Activated CD4-positive, alpha-beta memory T cell treated with anti-CD3 and anti-CD28 coated beads, Interleukin-2, amount 10 ng/mL, durations not matched to agents 7 days and 5 days (primary cell): ENCODE measurements around the gene PBX4. TPM values are rescaled to one million over a fixed set of nuclear protein-coding genes. Genes with fewer than 3 reads are reported as not detected.

ENCODE experiments used
- CTCF ChIA-PET: fragments of 350-600 bp; sonication (Branson Sonifier 250); formaldehyde crosslinking; loops from one replicate; lab custom pipeline; 2021; ENCODE audit warnings: antibody characterized with exemption, inconsistent platforms; lab: Charles Lee
- POLR2A ChIA-PET: fragments of 350-600 bp; sonication (Branson Sonifier 250); formaldehyde crosslinking; loops from one replicate; lab custom pipeline; 2021; ENCODE audit warnings: antibody characterized with exemption; lab: Charles Lee
- DNase-seq: peaks from one replicate; pipeline ENCODE4 v3.0.0-alpha.2; 2020
- H3K27ac Mint-ChIP-seq: one replicate; pipeline ENCODE4 v1.8.0; 2021; ENCODE audit warnings: mild to moderate bottlenecking, mixed read lengths
- H3K27me3 Mint-ChIP-seq: one replicate; pipeline ENCODE4 v1.8.0; 2021; ENCODE audit warnings: mixed read lengths
- H3K36me3 Mint-ChIP-seq: one replicate; pipeline ENCODE4 v1.8.0; 2021; ENCODE audit warnings: low read depth, mixed read lengths
- H3K4me1 Mint-ChIP-seq: one replicate; pipeline ENCODE4 v1.8.0; 2021; ENCODE audit warnings: mixed read lengths
- H3K4me3 Mint-ChIP-seq: one replicate; pipeline ENCODE4 v1.8.0; 2021; ENCODE audit warnings: mild to moderate bottlenecking, mixed read lengths
- H3K9me3 Mint-ChIP-seq: one replicate; pipeline ENCODE4 v1.8.0; 2021; ENCODE audit warnings: mixed read lengths
- total RNA-seq, 2 experiments: library from RNA; stranded (reverse); gene quantifications; one replicate each; pipeline ENCODE4 v1.2.3, GENCODE V29; 2021

Gene PBX4
- total RNA-seq, 2 experiments from 2014 or later, result 49.0 to 55.6 TPM

DNA sequence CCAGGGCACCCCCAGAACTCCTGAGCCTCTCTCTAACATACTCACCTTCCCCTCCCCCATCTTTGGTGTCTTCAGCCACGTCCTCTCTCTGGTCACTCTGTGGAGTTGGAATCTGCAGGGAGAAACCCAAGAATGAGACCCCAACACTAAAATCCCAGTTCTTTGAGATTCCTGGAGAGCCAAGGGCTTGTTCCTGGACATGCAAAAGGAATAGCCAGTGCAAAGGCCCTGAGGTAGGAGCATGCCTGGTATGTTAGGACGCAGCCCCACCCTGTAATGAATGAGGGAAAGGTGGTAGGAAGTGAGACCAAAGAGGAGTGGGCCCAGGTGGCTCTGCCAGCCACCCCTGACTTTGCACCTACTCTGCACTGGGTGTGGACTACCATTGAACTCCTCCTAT, 11.9 kb upstream of the PBX4 start:
- DNase-seq, result no peak
- no peak overlapping the region for H3K27ac Mint-ChIP-seq
- no peaks in the 10 kb centered on the region for H3K9me3 Mint-ChIP-seq
- no peaks in the 10 kb centered on the region for H3K27me3 Mint-ChIP-seq
- H3K4me1 Mint-ChIP-seq, result peaks cover 40% of the 10 kb centered on the region
- ChIA-PET POLR2A (no interaction called here), CTCF (no interaction called here)
- H3K36me3 Mint-ChIP-seq, result peaks cover 68% of the 10 kb centered on the region
- no peak overlapping the region for H3K4me3 Mint-ChIP-seq

DNA sequence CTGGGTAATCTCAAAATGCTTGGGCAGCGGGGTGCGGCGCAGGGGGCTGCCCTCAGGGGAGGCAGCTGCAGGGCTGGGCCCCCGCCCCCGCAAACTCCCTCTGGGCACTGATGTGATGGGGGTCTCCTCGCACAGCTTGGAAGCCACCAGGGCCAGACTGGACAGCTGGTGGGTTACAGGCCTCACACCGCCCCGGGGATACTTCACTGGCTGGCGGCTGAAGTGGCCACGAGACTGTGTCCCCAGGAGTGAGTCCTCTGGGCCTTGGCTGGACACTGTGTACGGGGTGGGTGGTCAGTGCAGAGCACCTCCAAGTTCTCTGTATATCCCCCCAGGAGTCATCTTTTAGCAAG, 11.6 kb upstream of the PBX4 start:
- Mint-ChIP-seq H3K36me3 (peaks cover 64% of the 10 kb centered on the region), H3K27me3 (no peaks in the 10 kb centered on the region), H3K9me3 (no peaks in the 10 kb centered on the region), H3K4me1 (peaks cover 36% of the 10 kb centered on the region), H3K4me3 (peak overlapping the region; percentile 13), H3K27ac (no peak overlapping the region)
- POLR2A ChIA-PET, result no interaction called here
- no peak for DNase-seq
- CTCF ChIA-PET, result no interaction called here

DNA sequence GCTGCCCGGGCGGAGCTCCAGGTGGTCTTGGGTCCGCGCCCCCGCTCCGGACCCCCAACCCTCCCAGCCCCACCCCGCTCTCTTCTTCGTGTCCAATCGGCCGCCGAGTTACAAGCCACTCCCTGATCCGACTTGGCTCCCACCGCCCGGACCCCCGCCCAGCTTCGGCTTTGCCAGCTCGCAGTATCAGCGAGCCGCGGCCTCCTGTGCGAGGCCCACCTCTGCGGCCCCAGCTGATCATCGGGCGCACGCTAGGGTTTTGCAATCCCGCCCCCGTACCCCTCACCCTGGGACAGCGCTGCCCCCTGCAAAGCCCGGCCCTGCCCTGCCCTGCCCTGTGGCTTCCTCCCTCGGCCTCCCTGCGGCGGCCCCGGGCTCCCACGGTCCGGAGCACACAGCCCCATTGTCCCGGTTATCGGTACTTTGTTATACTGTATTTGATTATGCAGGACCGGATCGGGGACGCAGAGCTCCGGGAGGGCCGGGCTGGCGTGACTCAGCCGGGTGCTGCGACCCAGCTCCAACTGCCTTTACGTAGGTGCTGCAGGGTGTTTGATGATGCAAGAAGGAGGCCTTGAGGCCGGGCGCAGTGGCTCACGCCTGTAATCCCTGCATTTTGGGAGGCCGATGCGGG, 10.1 kb upstream of the PBX4 start:
- H3K27me3 Mint-ChIP-seq, result no peaks in the 10 kb centered on the region
- peaks cover 60% of the 10 kb centered on the region for H3K36me3 Mint-ChIP-seq
- H3K4me1 Mint-ChIP-seq, result peaks cover 34% of the 10 kb centered on the region
- no peaks in the 10 kb centered on the region for H3K9me3 Mint-ChIP-seq
- DNase-seq, result peak; percentile 34
- H3K4me3 Mint-ChIP-seq, result peak overlapping the region; percentile 60
- H3K27ac Mint-ChIP-seq, result peak overlapping the region; percentile 74
- ChIA-PET POLR2A (interaction anchor here (0.7 to 4.9 kb wide), 15 partner anchors 8 to 237 kb away, joined by 3 to 34 read pairs (median 3); partner anchors contain the start of genes PBX4 and ZNF253), CTCF (no interaction called here)

DNA sequence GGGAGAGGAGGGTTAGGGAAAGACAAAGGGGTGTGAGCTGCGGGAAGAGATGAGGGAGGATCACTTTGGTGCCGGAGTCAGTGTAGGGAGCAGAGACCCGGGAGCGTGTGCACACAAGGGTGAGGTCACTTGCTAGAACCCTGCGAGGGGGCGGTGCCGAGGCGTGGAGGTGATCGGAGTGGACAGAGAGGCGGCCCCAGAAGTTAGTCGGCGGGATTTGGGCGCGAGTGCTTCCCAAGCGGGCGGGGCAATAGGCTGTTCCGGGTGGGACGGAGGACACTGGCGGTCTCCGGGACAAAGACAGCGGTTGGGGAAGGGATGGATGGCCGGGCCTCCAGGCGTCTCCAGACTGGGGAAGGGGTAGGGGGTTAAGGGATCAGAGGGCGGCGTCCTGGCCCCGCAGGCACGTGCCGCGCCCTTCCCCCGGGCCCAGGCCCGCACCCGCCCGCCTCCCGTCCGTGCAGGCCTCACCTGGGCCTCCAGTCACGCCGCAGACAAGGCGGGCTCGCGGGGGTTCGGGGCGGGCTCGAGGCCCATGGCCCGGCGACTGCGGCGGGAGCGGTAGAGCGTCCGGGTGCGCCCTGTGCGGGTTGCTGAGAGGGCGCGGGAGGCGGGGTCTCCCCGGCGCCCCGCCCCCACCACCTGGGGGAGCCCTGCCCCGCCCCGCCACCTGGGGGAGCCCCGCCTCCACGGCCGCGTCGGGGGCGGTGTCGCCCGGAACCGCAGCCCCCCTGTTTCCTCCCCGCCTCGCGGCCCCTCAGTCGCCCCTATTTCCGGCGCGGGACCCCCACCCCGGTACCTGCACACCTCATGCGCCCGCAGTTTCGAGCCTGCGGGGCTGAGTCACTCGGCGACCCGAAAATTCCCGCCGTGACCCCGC, 9.4 kb upstream of the PBX4 start, which contains the start of gene LPAR2:
TSS of gene LPAR2 (minus strand) at position 600 of the 880 bp plus-strand sequence. CDS start 945 bp downstream, outside the sequence.
- Mint-ChIP-seq H3K9me3 (no peaks in the 10 kb centered on the region), H3K4me1 (peaks cover 32% of the 10 kb centered on the region), H3K4me3 (peak within 1 kb of the TSS; percentile 83), H3K27me3 (no peaks in the 10 kb centered on the region), H3K36me3 (peaks cover 55% of the 10 kb centered on the region), H3K27ac (peak within 1 kb of the TSS; percentile 91)
- POLR2A ChIA-PET, result interaction anchor here (0.6 to 4.9 kb wide), 25 partner anchors 7 to 238 kb away, joined by 3 to 34 read pairs (median 4); partner anchors contain the start of genes ATP13A1, NDUFA13, PBX4 and TSSK6
- CTCF ChIA-PET, result interaction anchor here (1.2 to 3.0 kb wide), 3 partner anchors 74 to 98 kb away, joined by 3 to 16 read pairs (median 9); no protein-coding TSS in a partner anchor
- peak; percentile 74 for DNase-seq

DNA sequence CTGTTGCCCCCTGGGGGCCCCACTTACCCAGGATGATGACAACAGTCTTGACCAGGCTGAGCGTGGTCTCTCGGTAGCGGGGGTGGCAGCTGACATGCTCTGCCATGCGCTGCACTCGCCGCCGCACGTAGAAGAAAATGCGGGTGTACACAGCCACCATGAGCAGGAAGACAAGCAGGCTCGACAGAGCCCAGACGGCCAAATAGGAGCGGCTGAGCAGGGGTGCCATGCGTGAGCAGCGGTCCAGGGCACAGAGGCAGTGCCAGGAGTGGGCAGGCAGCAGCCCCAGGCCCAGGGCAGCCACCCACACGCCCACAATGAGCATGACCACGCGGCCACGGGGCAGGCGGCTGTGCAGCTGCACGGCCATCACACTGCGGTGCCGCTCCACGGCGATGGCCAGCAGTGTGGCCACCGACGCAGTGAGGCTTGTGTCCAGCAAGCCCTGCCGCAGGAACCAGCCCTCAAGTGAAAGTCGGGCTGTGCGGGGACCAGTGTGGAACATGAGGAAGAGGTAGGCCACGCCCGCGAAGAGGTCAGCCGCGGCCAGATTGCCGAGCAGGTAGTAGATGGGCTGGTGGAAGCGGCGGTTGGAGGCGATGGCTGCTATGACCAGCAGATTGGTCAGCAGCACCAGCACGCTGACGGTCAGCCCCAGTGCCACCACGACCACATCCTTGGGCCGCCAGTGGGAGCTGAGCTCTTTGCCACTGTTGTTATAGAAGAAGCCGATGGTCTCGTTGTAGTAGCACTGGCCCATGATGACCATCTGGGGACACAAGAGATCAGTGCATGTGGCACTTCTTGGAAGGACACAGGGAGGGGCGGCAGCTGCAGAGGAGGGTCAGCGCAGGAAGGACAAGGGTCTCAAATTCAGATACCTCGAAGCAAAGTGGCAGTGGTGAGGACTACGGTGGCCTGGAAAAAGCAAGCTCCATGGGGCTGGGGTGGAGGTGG, 8.3 kb upstream of the PBX4 start:
- ChIA-PET POLR2A (interaction anchor here (0.6 to 4.9 kb wide), 14 partner anchors 8 to 167 kb away, joined by 3 to 34 read pairs (median 5); partner anchors contain the start of genes ATP13A1, NDUFA13, PBX4 and TSSK6), CTCF (interaction anchor here (1.2 to 3.0 kb wide), 3 partner anchors 73 to 96 kb away, joined by 3 to 16 read pairs (median 9); no protein-coding TSS in a partner anchor)
- peaks cover 53% of the 10 kb centered on the region for H3K36me3 Mint-ChIP-seq
- H3K27me3 Mint-ChIP-seq, result no peaks in the 10 kb centered on the region
- no peaks in the 10 kb centered on the region for H3K9me3 Mint-ChIP-seq
- peaks cover 32% of the 10 kb centered on the region for H3K4me1 Mint-ChIP-seq
- peak overlapping the region; percentile 83 for H3K4me3 Mint-ChIP-seq
- H3K27ac Mint-ChIP-seq, result peak overlapping the region; percentile 91
- DNase-seq, result no peak

DNA sequence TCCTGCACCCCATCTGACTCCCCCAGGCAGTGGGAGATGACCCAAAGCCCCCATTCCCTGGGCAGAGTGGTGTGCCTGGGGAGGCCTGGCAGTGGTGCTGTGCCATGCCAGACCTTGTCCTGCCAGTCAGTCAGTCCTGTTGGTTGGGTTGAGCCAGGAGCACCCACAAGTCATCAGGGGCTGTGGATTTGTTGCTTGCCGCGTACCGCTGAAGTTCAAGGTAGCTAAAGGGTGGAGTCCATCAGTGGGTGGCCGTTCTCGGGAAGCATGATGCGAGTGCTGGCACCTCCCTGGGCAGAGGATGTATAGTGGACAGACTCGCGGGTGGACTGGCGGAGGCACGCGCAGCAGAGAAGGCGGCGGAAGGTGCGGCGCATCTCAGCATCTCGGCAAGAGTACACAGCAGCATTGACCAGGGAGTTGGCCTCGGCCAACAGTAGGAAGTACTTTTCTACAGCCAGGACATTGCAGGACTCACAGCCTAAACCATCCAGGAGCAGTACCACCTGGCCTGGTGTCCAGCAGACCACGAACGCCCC, 5.6 kb upstream of the PBX4 start:
- ChIA-PET POLR2A (interaction anchor here (0.6 to 1.8 kb wide), 2 partner anchors 33 to 92 kb away, joined by 3 to 6 read pairs; no protein-coding TSS in a partner anchor), CTCF (no interaction called here)
- Mint-ChIP-seq H3K9me3 (no peaks in the 10 kb centered on the region), H3K36me3 (peaks cover 40% of the 10 kb centered on the region), H3K27me3 (no peaks in the 10 kb centered on the region), H3K4me1 (peaks cover 37% of the 10 kb centered on the region), H3K4me3 (no peak overlapping the region), H3K27ac (no peak overlapping the region)
- no peak for DNase-seq

DNA sequence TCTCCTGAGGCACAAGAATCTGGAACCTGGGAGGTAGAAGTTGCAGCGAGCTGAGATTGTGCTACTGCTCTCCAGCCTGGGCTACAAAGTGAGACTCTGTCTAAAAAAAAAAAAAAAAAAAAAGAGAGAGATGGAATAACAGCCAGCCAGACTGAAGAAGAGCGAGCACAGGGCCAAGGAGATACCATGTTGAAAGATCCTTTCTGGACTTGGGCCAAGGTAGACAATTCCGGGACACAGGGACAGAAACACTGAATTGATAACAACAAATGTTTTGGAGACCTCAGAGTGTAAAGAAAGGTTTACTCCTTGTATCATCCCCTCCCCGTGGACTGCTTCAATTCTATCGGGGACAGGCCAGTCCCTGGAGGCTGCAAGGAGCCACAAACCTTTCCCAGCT, 4.9 kb upstream of the PBX4 start:
- ChIA-PET CTCF (interaction anchor here (0.7 to 1.1 kb wide), 4 partner anchors 11 to 213 kb away, joined by 3 read pairs; no protein-coding TSS in a partner anchor), POLR2A (interaction anchor here (0.9 to 1.8 kb wide), 4 partner anchors 10 to 107 kb away, joined by 3 to 5 read pairs (median 4); no protein-coding TSS in a partner anchor)
- Mint-ChIP-seq H3K4me1 (peaks cover 39% of the 10 kb centered on the region), H3K9me3 (no peaks in the 10 kb centered on the region), H3K27ac (no peak overlapping the region), H3K36me3 (peaks cover 37% of the 10 kb centered on the region), H3K4me3 (no peak overlapping the region), H3K27me3 (no peaks in the 10 kb centered on the region)
- no peak for DNase-seq

DNA sequence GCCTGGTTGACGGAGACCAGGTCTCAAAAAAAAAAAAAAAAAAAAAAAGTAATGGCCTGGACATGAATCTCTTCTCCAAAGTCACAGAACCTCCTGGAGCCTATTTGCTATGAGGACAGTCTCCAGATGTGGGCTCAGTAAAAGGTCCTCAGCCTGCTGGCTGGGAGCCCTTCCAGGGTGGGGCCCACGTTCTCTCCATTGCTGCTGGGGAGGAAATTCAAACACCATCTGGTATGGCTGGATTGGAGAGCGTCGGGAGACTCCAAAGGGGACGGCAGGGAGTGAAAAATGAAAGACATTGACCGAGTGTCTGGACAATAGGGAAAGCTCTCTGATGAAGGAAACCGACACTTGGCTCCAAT, 1.3 kb upstream of the PBX4 start:
- peaks cover 44% of the 10 kb centered on the region for H3K36me3 Mint-ChIP-seq
- ChIA-PET POLR2A (interaction anchor here (1.0 to 10.6 kb wide), 4 partner anchors 17 to 85 kb away, joined by 3 to 118 read pairs (median 18); no protein-coding TSS in a partner anchor), CTCF (interaction anchor here (0.6 to 1.4 kb wide), 2 partner anchors 14 to 42 kb away, joined by 3 to 5 read pairs; no protein-coding TSS in a partner anchor)
- DNase-seq, result no peak
- H3K27ac Mint-ChIP-seq, result no peak overlapping the region
- peak overlapping the region; percentile 8 for H3K4me3 Mint-ChIP-seq
- H3K9me3 Mint-ChIP-seq, result no peaks in the 10 kb centered on the region
- H3K27me3 Mint-ChIP-seq, result no peaks in the 10 kb centered on the region
- H3K4me1 Mint-ChIP-seq, result peaks cover 47% of the 10 kb centered on the region

DNA sequence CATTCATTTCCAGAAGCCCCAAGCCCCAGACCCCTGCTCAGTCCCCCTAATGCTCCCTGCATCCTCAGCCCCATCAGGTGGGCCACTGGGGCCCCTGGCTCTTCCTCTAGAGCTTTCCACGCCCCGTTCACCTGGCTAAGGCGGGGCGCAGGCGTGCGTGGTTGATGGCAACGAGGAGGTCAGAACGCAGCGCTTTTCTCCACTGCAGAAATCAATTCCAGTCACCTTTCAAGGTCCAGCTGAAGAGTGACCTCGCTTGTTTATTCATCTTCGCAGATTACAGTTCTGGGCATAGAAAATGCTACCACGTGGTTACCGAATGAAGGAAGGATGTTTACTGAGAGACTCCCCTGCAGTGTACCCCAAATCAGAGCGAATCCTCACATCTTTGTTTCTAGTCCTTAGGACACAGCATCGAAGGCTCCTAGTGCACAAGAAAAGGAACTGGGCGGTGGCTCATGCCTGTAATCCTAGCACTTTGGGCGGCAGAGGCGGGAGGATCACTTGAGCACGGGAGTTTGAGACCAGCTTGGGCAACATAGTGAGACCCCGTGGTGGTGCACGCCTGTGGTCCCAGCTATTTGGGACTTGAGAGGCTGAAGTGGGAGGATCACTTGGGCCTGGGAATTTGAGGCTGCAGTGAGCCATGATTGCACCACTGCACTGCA, 828 bp upstream of the PBX4 start:
- DNase-seq, result no peak
- Mint-ChIP-seq H3K4me1 (peaks cover 47% of the 10 kb centered on the region), H3K27ac (peak overlapping the region; percentile 38), H3K9me3 (no peaks in the 10 kb centered on the region), H3K27me3 (no peaks in the 10 kb centered on the region), H3K4me3 (peak overlapping the region; percentile 99), H3K36me3 (peaks cover 44% of the 10 kb centered on the region)
- ChIA-PET POLR2A (interaction anchor here (1.1 to 10.6 kb wide), 5 partner anchors 8 to 84 kb away, joined by 3 to 118 read pairs (median 8); no protein-coding TSS in a partner anchor), CTCF (interaction anchor here (0.6 to 1.5 kb wide), 3 partner anchors 13 to 41 kb away, joined by 3 to 6 read pairs (median 5); no protein-coding TSS in a partner anchor)

DNA sequence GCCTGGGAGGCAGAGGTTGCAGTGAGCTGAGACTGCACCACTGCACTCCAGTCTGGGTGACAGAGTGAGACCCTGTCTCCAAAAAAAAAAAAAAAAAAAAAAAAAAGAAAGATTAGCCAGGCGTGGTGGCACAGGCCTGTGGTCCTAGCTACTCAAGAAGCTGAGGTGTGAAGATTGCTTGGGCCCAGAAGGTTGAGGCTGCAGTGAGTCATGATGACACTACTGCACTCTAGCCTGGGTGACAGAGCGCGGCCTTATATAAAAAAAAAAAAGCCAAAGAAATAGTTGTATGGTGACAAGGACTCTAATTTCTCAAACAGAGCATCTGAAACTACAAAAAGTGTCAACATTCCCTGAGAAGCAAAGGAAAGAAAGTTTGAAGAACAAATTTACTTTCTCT, 3.4 kb downstream of the PBX4 start:
- ChIA-PET POLR2A (interaction anchor here (1.2 to 10.6 kb wide), 4 partner anchors 13 to 54 kb away, joined by 3 to 118 read pairs (median 8); no protein-coding TSS in a partner anchor), CTCF (interaction anchor here (0.9 kb wide), 1 partner anchor 61 kb away, joined by 5 read pairs; no protein-coding TSS in a partner anchor)
- peaks cover 66% of the 10 kb centered on the region for H3K4me1 Mint-ChIP-seq
- H3K36me3 Mint-ChIP-seq, result peaks cover 47% of the 10 kb centered on the region
- H3K27me3 Mint-ChIP-seq, result no peaks in the 10 kb centered on the region
- no peaks in the 10 kb centered on the region for H3K9me3 Mint-ChIP-seq
- DNase-seq, result peak; percentile 64
- H3K4me3 Mint-ChIP-seq, result peak overlapping the region; percentile 73
- H3K27ac Mint-ChIP-seq, result peak overlapping the region; percentile 91

DNA sequence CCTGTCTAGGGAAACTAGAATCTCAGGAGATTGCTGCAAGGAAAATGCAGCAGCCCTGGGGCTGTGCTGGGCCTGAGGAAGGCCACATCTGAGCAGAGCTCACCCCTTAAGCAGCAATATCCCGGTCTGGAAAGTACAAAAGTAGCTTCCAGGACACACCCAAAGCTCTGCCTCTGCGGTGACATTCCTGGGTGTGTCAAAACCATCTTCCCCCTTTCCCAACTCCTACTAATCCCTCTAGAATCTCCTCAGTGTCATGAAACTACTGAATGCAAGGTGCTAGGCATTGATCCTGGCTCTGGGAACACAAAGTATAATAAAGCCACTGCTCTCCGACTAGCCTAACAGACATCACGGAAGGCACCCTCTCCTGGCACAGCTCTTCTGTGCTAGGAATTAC, 5.0 kb downstream of the PBX4 start:
- Mint-ChIP-seq H3K27ac (peak overlapping the region; percentile 21), H3K4me3 (no peak overlapping the region), H3K4me1 (peaks cover 68% of the 10 kb centered on the region), H3K36me3 (peaks cover 60% of the 10 kb centered on the region), H3K27me3 (no peaks in the 10 kb centered on the region), H3K9me3 (no peaks in the 10 kb centered on the region)
- CTCF ChIA-PET, result interaction anchor here (0.8 kb wide), 1 partner anchor 61 kb away, joined by 3 read pairs; no protein-coding TSS in a partner anchor
- no peak for DNase-seq
- POLR2A ChIA-PET, result interaction anchor here (1.0 to 10.6 kb wide), 6 partner anchors 11 to 97 kb away, joined by 4 to 118 read pairs (median 6); partner anchors contain the start of genes ATP13A1 and NDUFA13
